Measurements from ENCODE around the gene SNX14.
"Not testable (repeated sequence)": the region's sequence is repeated elsewhere in the genome, so short reads cannot be mapped to it uniquely, and the experiment has no call there.

Gene SNX14

GRCh38 chr6:85585741-85586140, 7.9 kb downstream of the SNX14 start:
- DNase-seq, result no peak

GRCh38 chr6:85582832-85583231, 10.8 kb downstream of the SNX14 start:
- not testable (repeated sequence) for DNase-seq

DNA sequence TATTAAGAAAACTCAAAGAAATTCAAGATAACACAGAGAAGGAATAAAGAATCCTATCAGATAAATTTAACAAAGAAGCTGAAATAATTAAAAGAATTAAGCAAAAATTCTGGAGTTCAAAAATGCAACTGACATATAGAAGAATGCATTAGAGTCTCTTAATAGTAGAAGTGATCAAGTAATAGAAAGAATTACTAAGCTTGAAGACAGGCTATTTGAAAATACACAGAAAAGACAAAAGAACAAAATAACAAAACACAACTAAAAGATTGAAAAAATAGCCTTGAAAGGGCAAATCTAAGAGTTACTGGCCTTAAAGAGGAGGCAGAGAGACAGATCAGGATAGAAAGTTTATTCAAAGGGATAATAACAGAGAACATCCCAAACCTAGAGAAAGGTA, 12.1 kb downstream of the SNX14 start:
- no peak for DNase-seq

DNA sequence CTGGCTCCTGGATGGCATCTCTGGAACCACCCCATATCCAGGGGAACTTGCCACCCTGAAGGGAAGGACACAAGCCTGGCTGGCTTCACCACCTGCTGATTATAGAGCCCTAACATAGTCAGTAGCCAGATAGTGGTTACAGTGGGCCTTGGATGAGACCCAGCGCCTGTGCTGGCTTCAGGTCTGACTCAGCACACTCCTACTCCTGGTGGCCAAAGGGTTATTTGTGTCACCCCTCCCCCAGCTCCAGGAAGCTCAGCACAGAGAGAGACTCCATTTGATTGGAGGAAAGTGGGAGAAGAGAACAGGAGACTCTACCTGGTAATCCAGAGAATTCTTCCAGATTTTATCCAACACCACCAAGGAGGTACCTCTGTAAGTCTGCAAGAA, 12.8 kb downstream of the SNX14 start:
- no peak for DNase-seq

DNA sequence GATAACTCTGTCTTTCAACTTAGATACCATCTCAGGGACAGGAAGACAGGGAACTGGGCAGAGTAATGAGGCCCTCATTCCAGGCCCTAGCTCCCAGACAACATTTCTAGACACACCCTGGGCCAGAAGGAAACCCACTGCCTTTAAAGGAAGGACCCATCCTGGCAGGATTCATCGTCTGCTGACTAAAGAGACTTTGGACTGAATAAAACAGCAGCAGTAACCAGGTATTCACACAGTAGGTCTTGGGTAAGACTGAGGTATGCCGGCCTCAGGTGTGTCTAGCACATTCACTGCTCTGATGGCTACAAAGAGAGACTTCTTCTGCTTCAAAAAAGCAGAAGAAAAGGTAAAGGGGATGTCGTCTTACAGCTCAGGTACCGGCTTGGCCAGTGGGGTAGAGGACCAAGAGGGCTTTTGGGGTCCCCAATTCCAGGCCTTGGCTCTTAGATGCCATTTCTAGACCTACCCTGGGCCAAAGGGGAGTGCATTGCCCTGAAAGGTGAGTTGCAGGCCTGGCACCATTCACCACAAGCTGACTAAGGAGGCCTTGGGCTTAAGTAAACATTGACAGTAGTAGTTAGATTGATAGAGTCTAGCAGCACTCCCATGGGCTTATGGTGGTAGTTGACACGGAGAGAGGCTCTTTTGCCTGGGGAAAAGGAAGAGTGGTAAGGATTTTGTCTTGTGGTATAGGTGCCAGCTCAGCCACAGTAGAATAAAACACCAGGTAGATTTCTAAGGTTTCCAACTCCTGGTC, 13.4 kb downstream of the SNX14 start:
- DNase-seq, result no peak

DNA sequence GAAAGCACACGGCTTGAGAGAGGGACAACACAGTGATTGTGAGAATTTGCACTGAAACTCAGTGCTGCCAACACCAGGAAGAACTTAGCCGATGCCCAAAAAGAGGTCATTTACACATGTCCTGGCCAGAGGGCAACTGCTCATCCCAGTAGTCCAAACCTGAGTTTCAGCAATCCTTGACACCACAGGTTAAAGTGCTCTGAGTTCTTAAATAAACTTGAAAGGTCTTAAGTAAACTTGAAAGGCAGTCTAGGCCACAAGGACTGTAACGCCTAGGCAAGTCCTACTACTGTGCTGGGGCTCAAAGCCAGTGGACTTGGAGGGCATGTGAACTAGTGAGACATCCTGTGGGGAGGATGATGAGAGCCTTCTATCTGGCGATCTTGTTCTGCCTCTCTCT, 14.1 kb downstream of the SNX14 start:
- DNase-seq, result no peak

DNA sequence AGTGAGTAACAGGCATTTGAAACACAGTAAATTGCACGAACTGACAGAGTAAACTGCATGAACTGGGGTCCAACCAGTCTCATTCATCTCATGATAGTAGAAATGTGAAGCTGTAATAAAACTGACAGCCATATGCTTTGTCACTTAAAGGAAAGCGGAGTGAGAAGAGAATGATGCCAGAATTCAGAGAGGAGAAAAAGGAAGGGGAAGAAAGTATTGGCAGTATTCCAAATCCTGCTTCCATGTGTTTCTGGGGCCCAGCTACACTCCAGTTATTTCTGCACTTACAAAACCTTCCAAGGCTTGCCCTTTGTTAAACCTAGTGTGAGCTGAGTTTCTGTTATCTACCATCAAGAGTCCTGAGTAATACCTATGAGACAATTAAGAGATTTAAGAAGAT, 17.2 kb downstream of the SNX14 start:
- DNase-seq, result no peak

DNA sequence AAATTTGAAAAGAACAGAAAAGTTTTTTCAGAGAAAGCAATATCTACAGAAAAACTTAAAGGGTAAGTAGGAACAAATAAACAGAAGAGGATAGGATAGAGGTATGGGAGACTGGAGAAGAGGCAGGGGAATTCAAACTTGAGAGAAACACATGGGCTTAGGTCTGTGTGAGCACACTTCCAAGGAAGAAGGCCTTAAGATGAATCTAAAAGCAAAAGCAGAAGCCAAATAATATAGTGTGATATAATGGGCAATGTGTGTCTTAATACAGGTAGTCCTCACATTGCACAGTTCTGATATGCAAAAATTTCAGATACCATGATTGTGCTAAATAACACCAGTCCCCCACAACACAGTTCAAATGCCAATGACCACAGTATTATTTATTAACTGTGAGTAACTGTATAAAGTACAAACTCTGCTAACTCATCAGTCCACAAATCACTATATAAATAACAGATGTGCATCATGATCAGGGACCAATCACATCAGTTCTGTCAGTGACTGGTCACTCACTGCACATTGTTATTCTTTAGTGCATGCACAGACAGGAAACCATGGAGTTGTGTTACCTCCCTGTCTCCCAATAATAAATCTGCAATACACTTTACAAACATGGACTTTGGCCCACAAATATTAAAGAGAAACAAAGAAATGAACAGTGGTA, 18.6 kb downstream of the SNX14 start:
- DNase-seq, result no peak

DNA sequence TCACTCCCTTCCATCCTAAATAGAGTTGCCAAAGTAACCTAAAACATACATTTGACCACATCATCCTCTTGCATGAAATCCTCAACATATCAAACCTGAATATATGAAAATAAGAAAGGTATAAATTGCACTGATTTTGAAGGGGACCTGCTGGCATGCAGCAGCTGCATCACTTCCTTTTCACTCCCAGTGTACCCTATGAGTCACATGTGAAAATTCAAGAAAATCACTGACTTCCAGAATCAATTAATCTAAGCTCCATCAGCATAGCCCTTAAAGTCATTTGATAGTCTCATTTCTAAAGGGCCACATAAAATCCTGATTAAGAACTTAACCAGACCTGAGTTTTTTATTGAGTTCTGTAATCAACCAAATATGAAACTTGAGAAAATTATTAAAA, 24.3 kb downstream of the SNX14 start:
- DNase-seq, result no peak

GRCh38 chr6:85568411-85568810, 25.2 kb downstream of the SNX14 start:
- no peak for DNase-seq

DNA sequence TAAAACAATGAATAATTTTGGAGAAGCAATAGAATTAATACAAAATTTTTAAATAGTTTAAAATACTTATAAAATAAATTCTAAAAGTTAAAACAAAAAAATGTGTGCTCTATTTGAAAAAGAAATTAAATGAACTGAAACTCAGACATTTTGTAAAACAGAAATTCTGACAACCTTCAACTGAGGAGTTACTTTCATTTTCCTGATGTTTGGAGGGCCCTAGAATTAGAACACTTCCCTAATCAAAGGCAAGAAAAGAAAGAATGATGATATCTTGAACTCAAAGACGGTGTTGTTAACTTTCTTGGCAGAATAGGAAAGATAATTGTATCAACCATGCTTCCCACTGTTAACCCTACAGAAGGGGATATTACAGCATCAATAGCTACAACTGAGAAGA, 27.9 kb downstream of the SNX14 start:
- no peak for DNase-seq

DNA sequence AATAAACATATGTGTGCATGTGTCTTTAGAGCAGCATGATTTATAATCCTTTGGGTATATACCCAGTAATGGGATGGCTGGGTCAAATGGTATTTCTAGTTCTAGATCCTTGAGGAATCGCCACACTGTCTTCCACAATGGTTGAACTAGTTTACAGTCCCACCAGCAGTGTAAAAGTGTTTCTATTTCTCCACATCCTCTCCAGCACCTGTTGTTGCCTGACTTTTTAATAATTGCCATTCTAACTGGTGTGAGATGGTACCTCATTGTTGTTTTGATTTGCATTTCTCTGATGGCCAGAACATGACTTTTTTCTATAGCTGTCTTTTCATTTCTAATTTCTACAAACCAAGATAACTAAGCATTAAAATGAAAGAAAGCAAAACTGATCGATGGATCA, 29.4 kb downstream of the SNX14 start:
- DNase-seq, result not testable (repeated sequence)

- DNase-seq, result no peak
Measured at GRCh38 chr6:85561750-85562357, 31.8 kb downstream of the SNX14 start.

- no peak for DNase-seq
Measured at GRCh38 chr6:85556992-85557668, 36.5 kb downstream of the SNX14 start.

- no peak for DNase-seq
Measured at GRCh38 chr6:85552652-85553051, 41.0 kb downstream of the SNX14 start.

DNA sequence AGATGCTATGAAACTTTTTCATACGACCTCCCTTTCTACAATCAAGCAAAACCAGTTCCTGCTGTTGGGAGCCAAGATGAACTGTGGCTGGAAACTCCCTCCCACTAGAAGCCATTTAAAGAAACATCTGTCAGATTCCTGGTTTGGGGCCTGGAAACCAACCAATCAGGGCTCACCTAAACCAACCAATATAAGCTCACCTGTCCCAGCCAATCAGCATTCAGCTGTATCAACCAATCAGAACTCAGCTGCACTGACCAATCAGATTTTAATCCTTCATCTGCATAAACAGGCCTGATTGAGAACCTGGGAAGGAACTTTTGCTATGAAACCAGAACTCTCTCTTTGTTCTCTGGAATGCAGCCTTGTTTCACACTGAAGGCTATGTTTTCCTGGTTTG, 42.4 kb downstream of the SNX14 start:
- no peak for DNase-seq

DNA sequence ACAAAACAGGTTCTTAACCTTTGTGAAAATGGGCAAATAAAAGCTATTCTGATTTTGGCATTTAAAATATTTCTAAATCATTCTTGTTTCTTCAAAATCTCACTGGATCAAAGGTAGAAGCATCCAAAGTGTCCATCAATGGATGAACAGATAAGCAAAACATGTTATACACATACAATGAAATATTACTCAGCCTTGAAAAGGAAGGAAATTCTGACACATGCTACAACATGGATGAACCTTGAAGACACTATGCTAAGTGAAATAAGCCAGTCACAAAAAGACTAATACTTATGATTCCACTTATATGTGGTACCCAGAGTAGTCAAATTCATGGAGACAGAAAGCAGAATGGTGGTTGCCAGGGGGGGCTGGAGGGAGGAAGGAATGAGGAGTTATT, 45.9 kb downstream of the SNX14 start:
- DNase-seq, result no peak

DNA sequence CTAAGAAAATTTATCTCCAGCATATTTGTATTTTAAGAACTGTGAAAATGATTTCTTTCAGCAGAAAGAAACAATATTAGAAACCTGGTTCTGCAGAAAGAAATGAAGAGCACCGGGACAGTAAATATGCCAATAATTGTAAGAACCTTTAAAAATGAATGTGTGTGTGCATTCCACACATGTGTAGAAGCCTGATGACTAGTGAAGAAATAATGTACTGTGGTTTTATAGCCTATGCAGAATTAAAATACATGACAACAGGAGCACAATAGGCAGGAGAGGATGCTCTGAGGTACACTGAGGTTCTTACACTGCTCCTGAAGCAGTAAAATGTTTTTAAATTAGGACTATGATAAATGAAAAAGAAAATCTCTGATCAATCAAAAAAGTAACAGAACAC, 48.9 kb downstream of the SNX14 start:
- no peak for DNase-seq

DNA sequence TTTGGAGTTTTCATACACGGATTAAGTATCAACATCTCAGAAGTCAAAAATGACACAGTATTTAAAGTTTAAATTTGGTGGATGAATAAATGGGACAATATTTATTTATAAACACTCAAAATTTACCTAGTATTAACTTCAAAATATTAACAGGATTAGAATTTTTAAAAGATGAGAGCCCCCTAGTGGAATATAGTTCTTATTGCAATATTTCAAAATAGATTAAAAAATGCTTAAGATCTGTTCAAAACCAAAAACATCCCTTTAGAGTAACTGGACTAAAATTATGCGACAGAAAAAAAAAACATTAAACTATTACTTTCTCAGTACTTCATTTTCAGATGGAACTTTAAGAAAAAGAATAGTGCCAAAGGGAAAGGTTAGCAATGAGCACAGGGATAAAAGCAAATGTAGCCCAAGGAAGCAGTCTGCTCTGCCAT, 56.6 kb downstream of the SNX14 start:
- no peak for DNase-seq

DNA sequence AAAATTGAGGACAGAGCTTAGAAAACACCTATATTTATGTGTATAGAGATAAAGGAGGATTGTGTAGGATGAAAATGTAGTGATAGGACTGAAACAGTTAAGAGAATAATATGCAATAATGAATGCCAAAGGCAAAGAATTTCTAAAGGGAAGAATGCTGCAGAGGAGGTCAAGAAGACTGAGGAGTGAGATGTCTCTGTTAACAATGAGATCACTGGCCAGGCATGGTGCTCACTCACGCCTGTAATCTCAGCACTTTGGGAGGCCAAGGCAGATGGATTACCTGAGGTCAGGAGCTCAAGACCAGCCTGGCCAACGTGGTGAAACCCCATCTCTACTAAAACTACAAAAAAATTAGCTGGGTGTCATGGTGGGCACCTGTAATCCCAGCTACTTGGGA, 69.4 kb downstream of the SNX14 start:
- DNase-seq, result not testable (repeated sequence)

DNA sequence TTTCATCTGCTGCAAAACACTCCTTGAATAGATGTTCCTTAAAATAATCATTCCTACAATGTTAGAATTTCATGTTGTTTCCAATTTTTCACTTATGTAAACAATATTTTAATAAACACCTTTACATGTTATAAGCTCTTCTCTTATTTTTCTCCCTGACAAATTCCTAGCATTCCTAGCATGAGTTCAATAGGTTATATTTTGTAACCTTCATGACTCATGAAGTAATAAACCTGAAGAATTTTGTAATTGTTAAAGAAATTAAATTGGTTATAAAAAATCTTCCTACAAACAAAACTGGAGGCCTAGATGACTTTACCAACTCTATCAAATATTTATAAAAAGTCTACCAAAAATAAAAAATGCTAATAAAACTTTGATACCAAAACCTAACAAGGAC, 77.5 kb downstream of the SNX14 start:
- no peak for DNase-seq

DNA sequence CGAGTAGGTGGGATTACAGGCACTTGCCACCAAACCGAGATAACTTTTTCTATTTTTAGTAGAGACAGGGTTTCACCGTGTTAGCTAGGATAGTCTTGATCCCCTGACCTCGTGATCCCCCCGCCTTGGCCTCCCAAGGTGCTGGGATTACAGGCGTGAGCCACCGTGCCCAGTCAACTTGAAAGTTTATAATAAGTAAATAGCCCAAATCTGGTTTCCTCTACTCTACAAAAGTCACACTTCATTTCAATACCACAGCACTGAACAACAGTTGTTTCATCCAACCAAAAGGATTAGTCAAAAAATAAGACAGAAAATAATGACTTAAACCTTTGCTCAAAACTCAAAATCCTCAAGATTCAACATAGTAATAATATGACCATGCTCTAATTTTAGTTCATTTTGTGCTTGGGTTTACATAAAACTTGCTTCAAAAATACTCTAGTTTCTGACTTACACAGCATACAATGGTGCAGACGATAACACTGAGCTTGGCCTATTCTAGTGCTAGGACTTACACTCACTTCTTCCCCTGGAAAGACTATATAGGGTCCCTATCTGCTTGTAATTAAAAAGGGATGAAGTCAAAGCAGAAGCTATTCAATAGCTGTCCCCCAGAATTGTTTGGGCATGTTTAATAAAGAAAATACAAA, 87.1 kb downstream of the SNX14 start:
- no peak for DNase-seq

DNA sequence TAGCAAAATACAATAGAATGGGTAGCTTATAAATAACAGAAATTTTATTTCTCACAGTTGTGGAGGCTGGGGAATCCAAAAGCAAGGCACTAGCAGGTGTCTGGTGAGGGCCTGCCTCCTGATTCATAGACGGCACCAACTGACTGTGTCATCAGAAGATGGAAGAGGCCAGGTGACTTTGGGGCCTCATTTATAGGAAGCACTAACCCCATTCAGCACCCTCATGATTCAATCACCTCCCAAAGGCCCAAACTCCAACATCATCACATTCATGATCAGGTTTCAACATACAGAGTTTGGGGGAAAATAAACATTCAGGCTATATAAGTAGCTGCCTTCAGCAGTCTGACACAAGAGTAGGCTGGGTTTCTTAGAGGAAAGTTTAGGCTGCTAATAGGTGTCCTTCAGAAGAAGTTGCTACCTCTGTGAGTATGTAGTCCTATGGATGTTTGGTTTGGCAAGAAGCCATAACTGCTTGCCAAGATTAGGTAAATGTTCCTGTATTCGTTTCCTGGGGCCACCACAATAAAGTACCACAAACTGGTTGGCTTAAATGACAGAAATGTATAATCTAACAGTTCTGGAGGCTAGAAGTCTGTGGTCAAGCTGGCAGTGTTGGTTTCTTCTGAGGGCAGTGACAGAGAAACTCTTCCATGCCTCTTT, 94.9 kb downstream of the SNX14 start:
- no peak for DNase-seq

Measured in right hindlimb (tissue), 1 donor.